ENCODE measurements around the gene BEAN1.
A peak's percentile ranks its signal among the peaks of the same experiment; 100 is the strongest.
"Not testable (repeated sequence)": the region's sequence is repeated elsewhere in the genome, so short reads cannot be mapped to it uniquely, and the experiment has no call there.

The BEAN1 gene

DNA sequence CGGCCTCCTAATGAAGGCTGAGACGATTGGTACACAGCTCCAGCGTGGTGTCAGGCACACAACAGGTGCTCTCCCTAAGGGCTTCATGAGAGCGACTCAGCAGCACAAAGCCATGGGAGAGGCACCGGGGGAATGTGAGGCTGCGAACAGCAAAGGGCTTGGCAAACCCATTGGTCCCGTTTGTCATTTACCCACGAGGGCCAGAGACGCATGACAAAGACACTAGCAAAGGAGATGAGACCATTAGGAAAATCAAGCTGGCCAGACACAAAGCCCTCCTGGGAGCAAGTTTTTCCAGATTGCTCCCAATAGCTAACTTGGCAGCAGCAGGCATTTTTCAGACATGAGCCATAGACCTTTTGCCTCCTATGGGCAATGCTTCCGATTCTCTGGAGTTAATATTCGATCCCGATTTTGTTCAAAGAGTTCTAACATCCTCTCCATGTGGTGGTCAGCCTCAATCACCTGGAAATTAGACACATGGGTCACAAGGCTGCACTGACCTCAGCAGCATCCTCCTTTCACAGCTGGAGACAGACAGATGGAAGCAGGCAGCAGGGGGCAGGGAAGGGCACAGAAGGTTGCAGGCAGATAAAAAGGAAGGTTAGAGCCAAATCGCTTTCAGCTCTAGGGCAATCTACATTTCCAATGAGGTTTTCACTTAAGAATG lies 84.6 kb downstream of the BEAN1 start:
- Histone ChIP-seq H2AFZ (ENCODE audit: low read length, unreplicated experiment) (no peak overlapping the region), H3K36me3 (ENCODE audit: insufficient read depth, low read length) (no peaks in the 10 kb centered on the region), H3K27ac (ENCODE audit: low read depth, low read length) (peak overlapping the region; percentile 86), H3K4me3 (ENCODE audit: low read depth, low read length) (peak overlapping the region; percentile 47; the same call in 1 of the 2 replicates), H3K27me3 (ENCODE audit: insufficient read depth, low read length) (no peaks in the 10 kb centered on the region), H3K4me1 (ENCODE audit: control insufficient read depth, insufficient read depth, low read length, unreplicated experiment) (peaks cover 60% of the 10 kb centered on the region), H3K79me2 (ENCODE audit: control insufficient read depth, insufficient read depth, low read length, unreplicated experiment) (no peaks in the 10 kb centered on the region)

- Histone ChIP-seq H3K4me3 (ENCODE audit: low read depth, low read length) (peak overlapping the region; percentile 47; the same call in 1 of the 2 replicates), H2AFZ (ENCODE audit: low read length, unreplicated experiment) (no peak overlapping the region), H3K36me3 (ENCODE audit: insufficient read depth, low read length) (no peaks in the 10 kb centered on the region), H3K27me3 (ENCODE audit: insufficient read depth, low read length) (no peaks in the 10 kb centered on the region), H3K4me1 (ENCODE audit: control insufficient read depth, insufficient read depth, low read length, unreplicated experiment) (peaks cover 66% of the 10 kb centered on the region), H3K27ac (ENCODE audit: low read depth, low read length) (peak overlapping the region; percentile 86), H3K79me2 (ENCODE audit: control insufficient read depth, insufficient read depth, low read length, unreplicated experiment) (no peaks in the 10 kb centered on the region)
These were observed 85.4 kb downstream of the BEAN1 start for GRCh38 chr16:66512272-66513110.

- Histone ChIP-seq H3K27ac (ENCODE audit: low read depth, low read length) (peak overlapping the region; percentile 86), H3K4me1 (ENCODE audit: control insufficient read depth, insufficient read depth, low read length, unreplicated experiment) (peaks cover 68% of the 10 kb centered on the region), H3K36me3 (ENCODE audit: insufficient read depth, low read length) (no peaks in the 10 kb centered on the region), H2AFZ (ENCODE audit: low read length, unreplicated experiment) (no peak overlapping the region), H3K27me3 (ENCODE audit: insufficient read depth, low read length) (no peaks in the 10 kb centered on the region), H3K79me2 (ENCODE audit: control insufficient read depth, insufficient read depth, low read length, unreplicated experiment) (no peaks in the 10 kb centered on the region), H3K4me3 (ENCODE audit: low read depth, low read length) (no peak overlapping the region)
These were observed 86.1 kb downstream of the BEAN1 start for GRCh38 chr16:66513111-66513723.

- not testable (repeated sequence) for H3K4me3 ChIP-seq (ENCODE audit: low read depth, low read length); H3K36me3 ChIP-seq (ENCODE audit: insufficient read depth, low read length); H3K27me3 ChIP-seq (ENCODE audit: insufficient read depth, low read length); H3K79me2 ChIP-seq (ENCODE audit: control insufficient read depth, insufficient read depth, low read length, unreplicated experiment); H2AFZ ChIP-seq (ENCODE audit: low read length, unreplicated experiment); H3K27ac ChIP-seq (ENCODE audit: low read depth, low read length)
- peaks cover 60% of the 10 kb centered on the region for H3K4me1 ChIP-seq (ENCODE audit: control insufficient read depth, insufficient read depth, low read length, unreplicated experiment)
These were observed 87.3 kb downstream of the BEAN1 start for GRCh38 chr16:66514391-66514790.

GRCh38 chr16:66514980-66515595 lies 88.0 kb downstream of the BEAN1 start:
- not testable (repeated sequence) for H3K27me3 ChIP-seq (ENCODE audit: insufficient read depth, low read length); H3K36me3 ChIP-seq (ENCODE audit: insufficient read depth, low read length); H2AFZ ChIP-seq (ENCODE audit: low read length, unreplicated experiment); H3K27ac ChIP-seq (ENCODE audit: low read depth, low read length); H3K79me2 ChIP-seq (ENCODE audit: control insufficient read depth, insufficient read depth, low read length, unreplicated experiment); H3K4me3 ChIP-seq (ENCODE audit: low read depth, low read length)
- H3K4me1 ChIP-seq (ENCODE audit: control insufficient read depth, insufficient read depth, low read length, unreplicated experiment): peaks cover 60% of the 10 kb centered on the region

- Histone ChIP-seq H2AFZ (ENCODE audit: low read length, unreplicated experiment) (no peak overlapping the region), H3K4me1 (ENCODE audit: control insufficient read depth, insufficient read depth, low read length, unreplicated experiment) (peaks cover 60% of the 10 kb centered on the region), H3K79me2 (ENCODE audit: control insufficient read depth, insufficient read depth, low read length, unreplicated experiment) (no peaks in the 10 kb centered on the region), H3K4me3 (ENCODE audit: low read depth, low read length) (no peak overlapping the region), H3K27me3 (ENCODE audit: insufficient read depth, low read length) (no peaks in the 10 kb centered on the region), H3K36me3 (ENCODE audit: insufficient read depth, low read length) (no peaks in the 10 kb centered on the region), H3K27ac (ENCODE audit: low read depth, low read length) (peak overlapping the region; percentile 40)
These were observed 88.8 kb downstream of the BEAN1 start for GRCh38 chr16:66515596-66516508.

- H3K27ac ChIP-seq (ENCODE audit: low read depth, low read length): peak overlapping the region; percentile 40
- no peaks in the 10 kb centered on the region for H3K27me3 ChIP-seq (ENCODE audit: insufficient read depth, low read length)
- no peaks in the 10 kb centered on the region for H3K79me2 ChIP-seq (ENCODE audit: control insufficient read depth, insufficient read depth, low read length, unreplicated experiment)
- no peak overlapping the region for H2AFZ ChIP-seq (ENCODE audit: low read length, unreplicated experiment)
- no peak overlapping the region for H3K4me3 ChIP-seq (ENCODE audit: low read depth, low read length)
- peaks cover 60% of the 10 kb centered on the region for H3K4me1 ChIP-seq (ENCODE audit: control insufficient read depth, insufficient read depth, low read length, unreplicated experiment)
- no peaks in the 10 kb centered on the region for H3K36me3 ChIP-seq (ENCODE audit: insufficient read depth, low read length)
These were observed 89.4 kb downstream of the BEAN1 start for GRCh38 chr16:66516509-66516807.

DNA sequence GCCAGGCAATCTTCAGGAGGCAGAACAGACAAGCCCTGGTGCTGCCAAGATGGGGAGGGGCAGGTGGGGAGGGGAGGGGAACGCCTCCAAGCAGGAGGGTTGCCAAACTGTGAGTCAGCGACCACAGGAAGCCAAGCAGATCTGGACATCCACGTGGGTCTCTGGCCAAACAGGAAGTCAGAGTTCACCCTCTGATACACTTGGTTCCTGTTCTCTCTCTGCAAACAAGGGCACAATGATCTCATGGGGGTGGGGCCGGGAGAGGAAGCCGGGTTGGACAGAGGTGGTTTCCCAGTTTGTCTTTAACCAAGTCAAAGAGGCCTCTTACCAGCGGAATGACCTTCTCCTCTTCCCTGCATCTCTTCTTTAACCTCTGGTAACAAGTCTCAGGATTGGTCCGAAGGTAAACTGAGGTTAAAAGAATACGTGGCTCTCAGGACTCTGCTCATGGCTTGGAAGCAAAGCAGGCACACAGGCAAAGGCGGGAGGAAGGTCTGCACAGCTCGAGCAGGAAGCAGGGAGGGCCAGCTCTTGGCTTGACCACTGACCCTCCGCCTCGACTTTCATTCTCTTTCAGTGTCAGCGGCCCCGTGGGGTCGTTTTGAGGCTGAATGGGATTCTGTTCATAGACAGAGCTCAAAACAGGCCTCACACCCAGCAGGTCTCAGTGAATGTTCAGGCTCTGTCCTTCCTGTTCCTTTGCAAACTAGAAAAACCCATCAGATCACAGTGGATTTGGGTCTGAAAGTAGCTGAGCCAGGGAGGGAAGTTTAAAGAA lies 89.9 kb downstream of the BEAN1 start:
- Histone ChIP-seq H3K4me1 (ENCODE audit: control insufficient read depth, insufficient read depth, low read length, unreplicated experiment) (peaks cover 60% of the 10 kb centered on the region), H3K4me3 (ENCODE audit: low read depth, low read length) (peak overlapping the region; percentile 36), H3K27ac (ENCODE audit: low read depth, low read length) (peak overlapping the region; percentile 75), H3K79me2 (ENCODE audit: control insufficient read depth, insufficient read depth, low read length, unreplicated experiment) (no peaks in the 10 kb centered on the region), H3K27me3 (ENCODE audit: insufficient read depth, low read length) (no peaks in the 10 kb centered on the region), H2AFZ (ENCODE audit: low read length, unreplicated experiment) (peak overlapping the region; percentile 46), H3K36me3 (ENCODE audit: insufficient read depth, low read length) (no peaks in the 10 kb centered on the region)

DNA sequence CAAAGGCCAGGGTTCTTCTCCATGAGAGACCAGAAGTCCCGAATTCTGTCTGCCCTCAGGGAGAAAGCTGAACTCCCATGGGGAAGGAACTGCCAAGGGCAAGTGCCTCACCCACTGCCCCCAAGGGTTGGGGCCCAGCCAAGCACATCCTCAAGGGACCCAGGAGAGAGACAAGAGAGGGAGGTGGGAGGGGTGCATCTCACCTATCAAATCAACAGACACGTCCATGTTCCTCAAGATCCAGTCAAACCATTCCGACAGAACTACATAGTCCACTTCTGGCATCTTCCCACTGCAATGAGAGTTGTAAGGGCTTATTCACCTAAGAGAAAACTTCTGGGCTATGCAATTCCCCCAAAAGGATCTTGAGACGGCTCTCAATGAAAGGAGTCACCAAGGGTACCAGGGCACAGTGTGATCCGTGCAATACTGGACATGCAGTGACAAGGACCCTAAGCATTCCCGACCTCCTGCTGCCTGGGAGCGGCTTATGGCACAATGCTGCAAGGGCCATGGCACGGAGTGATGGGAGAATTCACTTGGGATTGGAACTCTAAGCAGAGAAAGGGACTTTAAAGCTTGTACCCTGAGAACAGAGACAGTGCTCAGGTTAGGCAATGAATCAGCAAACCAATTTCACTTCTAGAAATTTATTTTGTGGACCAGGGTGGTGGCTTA lies 90.6 kb downstream of the BEAN1 start:
- H2AFZ ChIP-seq (ENCODE audit: low read length, unreplicated experiment): peak overlapping the region; percentile 46
- peak overlapping the region; percentile 36 for H3K4me3 ChIP-seq (ENCODE audit: low read depth, low read length)
- peaks cover 58% of the 10 kb centered on the region for H3K4me1 ChIP-seq (ENCODE audit: control insufficient read depth, insufficient read depth, low read length, unreplicated experiment)
- H3K36me3 ChIP-seq (ENCODE audit: insufficient read depth, low read length): no peaks in the 10 kb centered on the region
- H3K27me3 ChIP-seq (ENCODE audit: insufficient read depth, low read length): no peaks in the 10 kb centered on the region
- no peaks in the 10 kb centered on the region for H3K79me2 ChIP-seq (ENCODE audit: control insufficient read depth, insufficient read depth, low read length, unreplicated experiment)
- H3K27ac ChIP-seq (ENCODE audit: low read depth, low read length): peak overlapping the region; percentile 75
